HUES64 (cell line): ENCODE measurements around the gene PAXX.
A peak's percentile ranks its signal among the peaks of the same experiment; 100 is the strongest.

Experiments used
- H3K27ac ChIP-seq: 2 replicates; pipeline ENCODE4 v1.7.0; 2013; ENCODE audit warnings: low read depth, low read length, inconsistent platforms
- H3K27me3 ChIP-seq: 2 replicates; pipeline ENCODE4 v1.6.1; 2013; ENCODE audit warnings: mild to moderate bottlenecking, low read length; ENCODE audit not compliant: insufficient read depth
- H3K36me3 ChIP-seq: 2 replicates; pipeline ENCODE4 v1.6.1; 2013; ENCODE audit warnings: mild to moderate bottlenecking, low read length; ENCODE audit not compliant: insufficient read depth
- H3K4me1 ChIP-seq: 2 replicates; pipeline ENCODE4 v1.6.1; 2013; ENCODE audit warnings: mild to moderate bottlenecking, low read length, moderate library complexity; ENCODE audit not compliant: insufficient read depth
- H3K4me3 ChIP-seq: 2 replicates; pipeline ENCODE4 v1.5.1; 2013; ENCODE audit warnings: mild to moderate bottlenecking, low read length, moderate library complexity
- H3K9ac ChIP-seq: 2 replicates; pipeline ENCODE4 v1.6.1; 2013; ENCODE audit warnings: mild to moderate bottlenecking, low read depth, low read length
- H3K9me3 ChIP-seq: 2 replicates; pipeline ENCODE4 v1.6.1; 2013; ENCODE audit warnings: low read depth, low read length; ENCODE audit not compliant: insufficient read depth
- WGBS: fragments of 150-250, 120-280 bp; methylation state at CpG from one replicate; pipeline ENCODE4 v1.1.7; 2013; ENCODE audit warnings: missing lambda C conversion rate; 5-methylcytosine and 5-hydroxymethylcytosine counted together

The PAXX gene

DNA sequence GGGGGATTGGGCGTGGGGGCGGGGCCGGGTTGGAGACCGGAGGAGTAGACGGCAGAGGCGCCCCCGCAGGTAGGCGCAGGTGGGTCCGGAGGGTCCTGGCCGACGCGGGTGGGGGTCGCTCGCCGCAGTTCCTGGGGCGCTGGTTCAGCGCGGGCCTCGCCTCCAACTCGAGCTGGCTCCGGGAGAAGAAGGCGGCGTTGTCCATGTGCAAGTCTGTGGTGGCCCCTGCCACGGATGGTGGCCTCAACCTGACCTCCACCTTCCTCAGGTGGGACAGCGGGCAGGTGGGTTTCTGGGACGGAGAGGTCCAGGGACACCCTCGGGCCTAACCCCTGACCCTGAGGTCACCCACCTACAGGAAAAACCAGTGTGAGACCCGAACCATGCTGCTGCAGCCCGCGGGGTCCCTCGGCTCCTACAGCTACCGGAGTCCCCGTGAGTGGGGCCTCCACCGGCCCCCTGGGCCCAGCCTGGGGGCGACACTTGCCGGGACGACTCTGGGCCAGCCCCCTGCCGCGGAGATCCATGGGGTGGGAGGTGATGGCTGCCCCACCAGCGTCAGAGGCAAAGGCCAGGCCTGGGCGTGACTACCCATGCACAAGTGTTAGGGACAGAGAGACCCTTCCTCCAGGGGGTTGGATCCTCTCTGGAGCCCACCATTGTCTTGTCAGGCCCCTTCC is 13.2 kb upstream of the PAXX start:
- Histone ChIP-seq H3K9me3 (no peaks in the 10 kb centered on the region), H3K4me1 (no peaks in the 10 kb centered on the region), H3K36me3 (no peaks in the 10 kb centered on the region), H3K4me3 (peak overlapping the region; percentile 21; the same call in 1 of the 2 replicates), H3K27me3 (peaks cover 16% of the 10 kb centered on the region), H3K27ac (no peak overlapping the region), H3K9ac (no peak overlapping the region)
- WGBS, result 54% methylated on average over 41 of the region's 41 CpGs

DNA sequence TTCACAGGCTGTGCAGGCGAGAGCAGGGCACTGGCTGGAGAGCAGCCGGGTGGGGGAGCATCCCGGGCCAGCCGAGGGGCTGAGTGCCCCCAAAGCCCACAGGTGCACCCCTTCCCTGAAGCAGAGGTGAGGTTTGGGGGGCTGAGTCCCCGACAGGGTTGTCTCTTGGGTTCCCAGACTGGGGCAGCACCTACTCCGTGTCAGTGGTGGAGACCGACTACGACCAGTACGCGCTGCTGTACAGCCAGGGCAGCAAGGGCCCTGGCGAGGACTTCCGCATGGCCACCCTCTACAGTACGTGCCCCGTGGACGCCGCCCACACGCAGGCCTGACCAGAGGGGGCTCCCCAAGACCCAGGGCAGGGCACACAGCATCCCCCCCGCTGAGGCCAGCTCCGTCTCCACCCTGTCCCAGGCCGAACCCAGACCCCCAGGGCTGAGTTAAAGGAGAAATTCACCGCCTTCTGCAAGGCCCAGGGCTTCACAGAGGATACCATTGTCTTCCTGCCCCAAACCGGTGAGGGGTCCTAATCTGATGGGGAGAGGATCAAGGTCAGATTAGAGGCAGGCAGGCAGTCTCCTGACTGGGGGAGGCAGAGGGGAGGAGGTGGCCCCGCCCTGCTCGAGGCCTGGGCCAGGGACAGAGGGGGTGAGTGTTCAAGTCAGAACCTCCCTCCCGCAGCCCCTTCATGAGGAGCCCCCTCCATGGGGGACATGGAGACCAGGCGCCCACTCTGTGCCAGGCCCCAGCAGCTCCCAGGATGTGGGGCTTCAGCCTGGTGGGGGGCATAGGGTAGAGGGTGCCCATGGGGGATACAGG is 12.2 kb upstream of the PAXX start:
- H3K27me3 ChIP-seq, result peaks cover 21% of the 10 kb centered on the region
- H3K4me3 ChIP-seq, result no peak overlapping the region
- no peaks in the 10 kb centered on the region for H3K4me1 ChIP-seq
- H3K36me3 ChIP-seq, result no peaks in the 10 kb centered on the region
- H3K9me3 ChIP-seq, result no peaks in the 10 kb centered on the region
- H3K27ac ChIP-seq, result no peak overlapping the region
- no peak overlapping the region for H3K9ac ChIP-seq
- WGBS, result 87% methylated on average over 26 of the region's 26 CpGs

DNA sequence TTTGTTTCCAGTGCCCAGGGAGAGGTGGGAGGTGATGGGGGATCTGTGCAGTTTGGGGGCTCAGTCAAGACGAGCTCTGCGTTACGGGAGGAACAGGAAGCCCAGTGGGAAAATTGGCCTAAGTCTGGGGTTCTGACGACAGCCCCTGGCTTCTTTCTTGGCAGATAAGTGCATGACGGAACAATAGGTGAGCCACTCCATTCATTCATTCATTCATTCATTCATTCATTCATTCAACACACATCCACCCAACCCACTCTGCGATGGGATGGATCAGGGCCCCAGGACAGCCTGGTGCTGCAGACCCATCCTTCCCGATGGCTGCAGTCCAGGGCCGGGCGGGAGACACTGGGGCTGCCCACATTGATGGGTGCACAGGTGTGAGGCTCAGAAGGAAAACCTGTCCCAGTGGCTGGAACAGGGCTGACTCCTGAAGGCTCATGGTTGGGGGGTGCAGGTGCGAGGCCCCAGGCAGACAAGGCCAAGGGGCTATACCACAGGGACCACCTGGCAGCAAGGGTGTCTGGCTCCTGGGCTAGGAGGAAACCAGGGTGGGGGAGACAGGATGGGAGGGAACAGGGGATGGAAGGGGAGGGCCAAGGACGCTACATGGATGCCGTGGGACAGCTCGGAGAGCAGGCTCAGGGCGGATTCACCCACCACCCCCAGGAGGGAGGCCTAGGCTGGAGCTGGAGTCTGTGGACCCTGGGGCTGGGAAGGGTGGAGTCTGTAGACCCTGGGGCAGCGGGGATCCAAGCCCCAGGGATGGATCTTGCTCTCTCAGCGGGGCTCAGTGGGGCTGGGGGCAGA is 11.3 kb upstream of the PAXX start:
- peaks cover 30% of the 10 kb centered on the region for H3K27me3 ChIP-seq
- 94% methylated on average over 16 of the region's 16 CpGs for WGBS
- no peak overlapping the region for H3K4me3 ChIP-seq
- no peaks in the 10 kb centered on the region for H3K4me1 ChIP-seq
- H3K9ac ChIP-seq, result no peak overlapping the region
- H3K36me3 ChIP-seq, result no peaks in the 10 kb centered on the region
- H3K27ac ChIP-seq, result no peak overlapping the region
- no peaks in the 10 kb centered on the region for H3K9me3 ChIP-seq

DNA sequence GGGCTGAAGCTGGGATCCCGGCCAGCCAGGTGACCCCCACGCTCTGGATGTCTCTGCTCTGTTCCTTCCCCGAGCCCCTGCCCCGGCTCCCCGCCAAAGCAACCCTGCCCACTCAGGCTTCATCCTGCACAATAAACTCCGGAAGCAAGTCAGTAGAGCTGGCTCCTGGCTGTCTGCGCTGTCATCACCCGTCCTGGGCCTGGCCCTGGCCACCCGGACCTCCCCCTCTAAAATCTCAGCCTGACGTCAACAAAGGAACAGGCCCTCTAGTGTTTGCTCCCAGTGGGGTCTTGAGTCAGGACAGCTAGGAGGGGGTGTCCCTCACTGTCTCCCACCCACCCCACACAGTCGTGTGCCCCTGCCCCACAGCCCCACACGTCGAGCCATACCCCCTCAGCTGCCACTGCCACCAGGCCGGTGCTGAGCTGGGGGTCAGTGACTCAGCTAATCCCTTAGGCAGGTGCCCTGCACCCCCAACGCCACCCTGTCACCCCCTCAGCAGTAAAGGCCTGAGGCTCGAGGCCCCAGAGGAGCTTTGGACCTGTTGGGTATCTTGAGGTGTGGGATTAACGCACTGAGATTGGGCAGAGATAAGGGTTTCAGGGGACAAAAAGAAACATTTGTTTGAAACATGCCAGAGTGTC is 10.5 kb upstream of the PAXX start:
- Histone ChIP-seq H3K4me3 (no peak overlapping the region), H3K9ac (no peak overlapping the region), H3K4me1 (no peaks in the 10 kb centered on the region), H3K27me3 (peaks cover 36% of the 10 kb centered on the region), H3K9me3 (no peaks in the 10 kb centered on the region), H3K36me3 (no peaks in the 10 kb centered on the region), H3K27ac (no peak overlapping the region)
- WGBS, result 82% methylated on average over 17 of the region's 17 CpGs

DNA sequence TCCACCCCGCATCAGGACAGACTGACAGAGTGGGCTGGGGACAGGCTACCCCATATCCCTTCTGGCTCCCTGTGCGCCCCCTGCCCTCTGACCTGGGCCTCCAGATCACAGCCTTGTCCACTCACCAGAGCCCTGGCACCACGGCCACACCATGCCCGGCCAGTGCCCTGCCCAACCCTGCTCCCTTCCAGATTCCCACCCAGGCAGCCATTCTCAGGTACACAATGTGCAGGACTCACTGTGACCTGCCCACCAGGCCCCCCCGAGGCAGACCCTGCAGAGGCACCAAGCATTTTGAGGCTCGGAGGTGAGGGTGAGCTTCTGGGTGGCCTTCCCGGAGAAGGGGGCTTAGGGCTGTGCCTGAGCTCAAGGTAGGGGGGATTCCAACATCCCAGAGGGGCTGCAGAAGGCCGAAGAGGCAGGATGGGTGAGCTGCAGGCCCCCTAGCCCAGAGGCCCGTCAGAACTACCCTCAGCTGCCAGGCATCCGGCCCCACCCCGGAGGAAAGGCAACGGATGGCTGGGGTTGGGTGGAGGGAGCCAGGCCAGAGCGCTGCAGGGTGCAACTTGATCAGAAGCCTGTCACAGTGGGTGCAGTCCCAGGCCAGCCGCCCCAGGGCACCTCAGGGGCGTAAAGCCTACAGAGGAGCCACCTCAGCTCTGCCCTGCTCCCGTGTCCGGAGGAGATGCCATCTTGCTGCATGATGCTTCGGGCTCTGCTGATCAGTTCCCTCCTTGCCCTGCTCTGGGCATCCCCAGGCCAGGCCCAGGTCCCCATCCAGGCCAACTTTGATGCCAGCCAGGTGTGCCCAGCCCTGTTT is 9.8 kb upstream of the PAXX start, which contains the start of gene LCNL1:
Gene LCNL1, plus strand, starts transcription at position 762 of the 820 bp plus-strand sequence. CDS start 594 bp downstream, outside the sequence.
- 88% methylated on average over 18 of the region's 18 CpGs for WGBS
- H3K4me1 ChIP-seq, result no peaks in the 10 kb centered on the region
- H3K9me3 ChIP-seq, result no peaks in the 10 kb centered on the region
- peaks cover 33% of the 10 kb centered on the region for H3K27me3 ChIP-seq
- no peak within 1 kb of the TSS for H3K4me3 ChIP-seq
- no peak within 1 kb of the TSS for H3K9ac ChIP-seq
- H3K27ac ChIP-seq, result no peak within 1 kb of the TSS
- no peaks in the 10 kb centered on the region for H3K36me3 ChIP-seq

DNA sequence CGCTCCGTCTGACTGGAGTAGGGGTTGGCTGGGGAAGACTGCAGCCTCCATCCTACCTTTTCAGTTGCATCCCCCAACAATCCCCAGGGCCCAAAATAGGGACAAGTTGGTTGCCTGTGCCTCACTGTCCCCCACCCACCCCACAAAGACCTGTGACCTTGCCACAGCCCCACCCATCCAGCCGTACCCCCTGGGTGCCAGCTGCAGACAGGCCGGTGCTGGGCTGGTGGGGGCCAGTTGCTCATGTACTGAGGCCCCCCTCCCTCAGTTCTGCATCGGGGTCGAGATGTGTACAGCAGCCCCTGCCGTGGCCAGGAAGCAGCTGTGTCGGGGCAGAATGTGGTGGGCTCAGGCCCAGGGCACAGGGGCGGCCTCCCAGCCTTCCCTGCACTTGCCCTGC is 9.1 kb upstream of the PAXX start:
- no peaks in the 10 kb centered on the region for H3K4me1 ChIP-seq
- 86% methylated on average over 9 of the region's 9 CpGs for WGBS

DNA sequence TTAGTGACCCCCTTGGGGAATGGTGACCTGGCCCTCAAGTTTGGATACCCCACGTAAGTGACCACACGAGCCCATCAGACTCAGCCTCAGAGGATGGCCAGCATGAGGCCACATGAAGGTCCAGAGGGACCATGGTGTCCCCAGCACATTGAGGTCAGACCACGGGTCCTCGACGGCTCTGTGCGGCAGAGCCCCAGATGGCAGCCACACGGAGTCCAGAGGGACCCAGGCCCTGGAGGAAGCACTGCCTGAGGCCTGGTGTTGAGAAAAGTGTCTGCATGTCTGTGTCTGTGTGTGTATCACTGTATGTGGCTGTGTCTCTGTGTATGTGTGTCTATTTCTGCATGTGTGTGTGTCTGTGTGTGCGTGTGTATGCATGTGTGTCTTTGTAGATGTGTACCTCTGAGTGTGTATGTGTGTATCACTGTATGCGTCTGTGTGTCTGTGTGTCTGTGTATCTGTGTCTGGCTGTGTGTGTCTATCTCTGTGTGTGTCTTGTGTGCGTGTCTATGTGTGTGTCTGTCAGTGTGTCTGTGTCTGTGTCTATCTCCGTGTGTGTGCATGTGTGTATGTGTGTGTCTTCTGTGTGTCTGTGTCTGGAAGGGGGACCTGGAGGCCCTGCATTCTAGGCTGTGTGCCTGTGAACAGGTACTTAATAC is 8.4 kb upstream of the PAXX start:
- no peaks in the 10 kb centered on the region for H3K4me1 ChIP-seq
- H3K27me3 ChIP-seq, result peaks cover 26% of the 10 kb centered on the region
- no peak overlapping the region for H3K27ac ChIP-seq
- no peaks in the 10 kb centered on the region for H3K36me3 ChIP-seq
- WGBS, result 88% methylated on average over 11 of the region's 11 CpGs
- no peak overlapping the region for H3K9ac ChIP-seq
- H3K4me3 ChIP-seq, result no peak overlapping the region
- no peaks in the 10 kb centered on the region for H3K9me3 ChIP-seq

More for the DNA sequence above, 9.1 kb upstream of the PAXX start:
- H3K36me3 ChIP-seq, result no peaks in the 10 kb centered on the region
- H3K9ac ChIP-seq, result no peak overlapping the region
- H3K4me3 ChIP-seq, result no peak overlapping the region
- peaks cover 26% of the 10 kb centered on the region for H3K27me3 ChIP-seq
- no peak overlapping the region for H3K27ac ChIP-seq
- H3K9me3 ChIP-seq, result no peaks in the 10 kb centered on the region

DNA sequence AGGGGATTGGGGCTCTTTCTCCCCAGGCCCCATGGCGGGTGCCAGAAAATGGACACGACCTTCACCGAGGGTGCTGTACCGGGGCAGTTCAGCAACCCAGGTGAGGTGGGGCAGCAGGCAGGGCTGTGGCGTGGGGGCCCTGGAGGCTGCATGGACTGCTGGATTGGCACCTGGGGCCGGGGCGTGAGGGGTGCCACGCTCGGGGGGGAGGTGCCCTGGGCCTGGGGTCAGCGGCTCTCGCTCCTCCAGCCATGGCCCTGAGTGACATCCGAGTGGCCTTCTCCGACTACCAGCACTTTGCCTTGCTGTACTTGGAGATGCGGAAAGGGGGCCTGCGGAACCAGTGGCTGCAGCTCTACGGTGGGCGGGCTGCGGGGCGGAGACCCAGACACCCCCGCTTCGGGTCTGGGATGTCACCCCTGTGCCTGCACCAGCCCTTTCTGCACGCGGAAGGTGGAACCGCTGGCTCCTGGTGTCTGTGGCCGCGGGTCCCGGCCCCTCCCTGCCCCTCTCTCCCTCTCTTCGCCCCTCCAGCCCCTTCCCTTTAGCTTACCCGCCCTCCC is 7.7 kb upstream of the PAXX start:
- peaks cover 26% of the 10 kb centered on the region for H3K27me3 ChIP-seq
- H3K9me3 ChIP-seq, result no peaks in the 10 kb centered on the region
- H3K9ac ChIP-seq, result no peak overlapping the region
- no peaks in the 10 kb centered on the region for H3K36me3 ChIP-seq
- 78% methylated on average over 29 of the region's 29 CpGs for WGBS
- no peak overlapping the region for H3K4me3 ChIP-seq
- no peak overlapping the region for H3K27ac ChIP-seq
- no peaks in the 10 kb centered on the region for H3K4me1 ChIP-seq

DNA sequence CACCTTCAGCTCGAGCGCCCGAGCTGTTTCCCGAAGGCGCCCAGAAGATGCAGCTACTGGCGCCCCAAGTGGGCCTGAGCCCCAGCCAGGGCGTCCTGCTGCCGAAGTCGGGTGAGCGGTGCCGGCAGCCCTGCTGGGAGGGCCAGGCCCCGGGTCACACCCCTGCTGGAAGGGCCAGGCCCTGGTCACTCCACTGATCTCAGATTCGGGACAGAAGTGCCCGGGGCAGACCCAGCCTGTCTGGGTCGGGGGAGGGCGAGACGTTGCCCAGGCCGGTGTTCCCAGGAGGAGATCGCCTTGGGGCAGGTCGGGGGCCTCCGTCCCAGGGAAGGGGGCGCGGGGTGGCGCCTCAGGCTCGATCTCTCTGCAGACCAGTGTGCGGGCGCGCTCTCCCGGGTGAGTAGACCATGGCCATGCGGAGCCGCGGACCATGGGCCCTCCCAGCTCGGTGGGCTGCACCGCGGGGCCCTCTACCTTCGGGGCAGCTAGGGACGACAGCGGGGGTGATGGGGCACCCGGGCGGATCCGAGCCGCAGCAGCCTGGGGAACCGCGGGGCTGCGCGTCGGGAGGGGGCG is 7.1 kb upstream of the PAXX start:
- Histone ChIP-seq H3K4me1 (no peaks in the 10 kb centered on the region), H3K9me3 (0 out of 2 replicates have a peak, but pooled peaks cover under 1% of the 10 kb centered on the region), H3K9ac (no peak overlapping the region), H3K27ac (no peak overlapping the region), H3K36me3 (no peaks in the 10 kb centered on the region), H3K4me3 (peak overlapping the region; percentile 37), H3K27me3 (peaks cover 26% of the 10 kb centered on the region)
- 51% methylated on average over 48 of the region's 48 CpGs for WGBS
